ENCODE measurements around the gene DNAJC3.
"Not testable (repeated sequence)": the region's sequence is repeated elsewhere in the genome, so short reads cannot be mapped to it uniquely, and the experiment has no call there.

The DNAJC3 gene

GRCh38 chr13:95676105-95676761 is 706 bp upstream of the DNAJC3 start:
- peak; percentile 66 for DNase-seq

DNA sequence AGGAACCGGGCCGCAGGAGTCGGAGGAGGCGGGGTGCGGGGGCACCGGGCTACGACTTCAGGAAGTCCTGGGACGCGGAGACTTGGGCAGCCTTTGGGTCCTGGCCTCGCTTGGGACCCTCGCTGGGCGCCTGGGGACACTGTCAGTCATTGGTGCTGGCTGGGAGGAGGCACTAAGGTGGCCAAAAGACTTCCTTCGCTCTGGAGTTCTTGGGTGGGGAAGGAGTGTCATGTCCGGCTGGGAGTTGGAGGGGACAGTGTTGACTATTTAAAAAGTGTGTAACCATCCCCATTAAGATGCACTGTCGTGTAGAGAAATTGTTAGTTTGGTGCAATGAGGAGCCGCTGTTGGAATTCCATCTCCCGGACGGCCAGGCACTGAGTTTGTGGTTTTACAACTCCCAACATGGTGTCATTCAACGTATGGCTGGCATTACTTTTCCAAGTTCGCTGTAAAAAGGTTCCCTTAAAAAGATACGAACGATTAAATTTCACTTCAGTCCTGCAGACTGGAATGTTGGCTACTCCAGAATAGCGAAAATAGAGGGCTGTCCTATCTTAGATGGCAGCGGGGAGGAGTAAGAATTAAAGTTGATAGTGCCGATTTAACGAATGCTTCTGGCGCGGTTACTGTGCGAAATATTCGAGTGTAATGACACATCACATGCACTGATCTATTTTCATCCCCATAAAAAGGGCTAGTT is 776 bp downstream of the DNAJC3 start:
- DNase-seq = peak; percentile 59

DNA sequence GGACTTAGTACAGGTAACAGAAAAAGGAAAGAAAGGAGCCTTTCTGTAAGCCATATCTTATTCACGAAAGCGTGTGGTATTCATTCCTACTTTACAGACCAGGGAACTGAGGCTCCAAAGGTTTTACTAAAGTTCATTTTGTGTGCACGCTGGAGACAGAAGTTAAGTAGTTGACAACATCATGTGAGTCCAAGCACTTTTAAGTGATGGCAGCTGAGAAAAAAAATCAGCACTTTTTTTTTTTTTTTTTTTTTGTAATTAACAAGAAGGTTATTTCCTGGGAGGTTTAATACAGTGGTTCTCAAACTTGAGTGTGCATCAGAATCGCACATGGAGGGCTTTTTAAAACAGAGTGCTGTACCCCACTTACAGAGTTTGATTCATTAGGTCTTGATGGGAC is 2.0 kb downstream of the DNAJC3 start:
- no peak for DNase-seq

GRCh38 chr13:95679722-95680121 is 2.8 kb downstream of the DNAJC3 start:
- DNase-seq = no peak

- DNase-seq = no peak
Measured at GRCh38 chr13:95684418-95684817, 7.5 kb downstream of the DNAJC3 start.

- DNase-seq = not testable (repeated sequence)
Measured at GRCh38 chr13:95684960-95685359, 8.0 kb downstream of the DNAJC3 start.

GRCh38 chr13:95689582-95689926 is 12.6 kb downstream of the DNAJC3 start:
- no peak for DNase-seq

- not testable (repeated sequence) for DNase-seq
Measured at GRCh38 chr13:95690986-95691385, 14.0 kb downstream of the DNAJC3 start.

DNA sequence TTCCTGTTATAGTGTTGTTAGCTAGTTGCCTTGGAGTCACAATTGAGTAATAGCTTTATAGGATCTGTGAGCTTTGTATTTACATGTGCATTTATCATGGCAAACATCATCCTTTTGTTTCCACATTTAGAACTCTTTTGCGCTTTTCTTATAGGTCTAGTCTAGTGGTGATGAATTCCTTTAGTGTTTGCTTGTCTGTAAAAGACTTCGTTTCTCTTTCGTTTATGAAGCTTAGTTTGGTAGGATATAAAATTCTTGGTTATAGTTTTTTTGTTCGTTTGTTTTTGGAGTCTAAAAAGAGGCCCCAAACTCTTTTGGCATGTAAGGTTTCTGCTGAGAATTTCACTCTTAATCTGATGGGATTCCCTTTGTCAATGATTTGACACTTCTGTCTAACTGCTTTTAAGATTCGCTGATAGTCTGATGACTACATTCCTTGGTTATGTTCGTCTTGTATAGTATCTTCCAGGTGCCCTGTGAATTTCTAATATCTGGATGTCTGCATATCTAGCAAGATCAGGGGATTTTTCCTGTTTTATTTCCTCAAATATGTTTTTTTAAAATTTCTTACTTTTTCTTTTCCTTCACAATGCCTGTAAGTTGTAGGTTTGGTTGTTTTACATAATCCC is 20.2 kb downstream of the DNAJC3 start:
- no peak for DNase-seq

DNA sequence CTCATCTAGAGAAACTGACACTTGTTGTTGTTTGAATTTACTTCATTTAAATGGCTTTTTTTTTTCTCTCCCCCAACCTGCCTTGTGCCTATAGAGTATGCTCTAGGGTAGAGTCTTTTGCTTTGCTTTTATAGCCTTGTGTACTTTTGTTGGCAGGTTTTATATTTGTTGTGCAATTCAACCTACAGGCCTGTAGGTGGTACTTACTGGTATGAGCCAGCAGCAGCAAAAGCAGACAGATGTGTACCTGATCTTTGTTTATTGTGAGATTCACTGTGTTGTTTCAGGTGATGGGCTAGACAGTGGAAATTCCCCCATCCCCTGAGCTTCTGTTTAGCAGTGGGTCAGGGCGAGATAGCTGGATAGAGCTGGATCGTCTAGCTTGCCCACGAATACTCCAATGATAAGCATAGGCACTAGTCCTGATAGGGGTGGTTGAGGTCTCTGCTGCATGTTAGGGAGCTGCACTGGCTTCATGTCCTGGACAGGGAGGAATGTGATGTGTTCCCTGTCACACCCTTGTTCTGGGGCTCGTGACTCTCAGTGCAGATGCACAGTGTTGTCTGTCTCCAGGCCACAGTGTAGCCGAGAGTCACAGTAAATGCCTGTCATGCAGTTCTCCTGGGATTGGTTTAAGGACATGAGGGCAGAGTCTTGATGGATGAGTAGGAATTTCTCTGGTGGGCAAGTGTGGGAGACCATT is 21.3 kb downstream of the DNAJC3 start:
- DNase-seq = peak; percentile 52

DNA sequence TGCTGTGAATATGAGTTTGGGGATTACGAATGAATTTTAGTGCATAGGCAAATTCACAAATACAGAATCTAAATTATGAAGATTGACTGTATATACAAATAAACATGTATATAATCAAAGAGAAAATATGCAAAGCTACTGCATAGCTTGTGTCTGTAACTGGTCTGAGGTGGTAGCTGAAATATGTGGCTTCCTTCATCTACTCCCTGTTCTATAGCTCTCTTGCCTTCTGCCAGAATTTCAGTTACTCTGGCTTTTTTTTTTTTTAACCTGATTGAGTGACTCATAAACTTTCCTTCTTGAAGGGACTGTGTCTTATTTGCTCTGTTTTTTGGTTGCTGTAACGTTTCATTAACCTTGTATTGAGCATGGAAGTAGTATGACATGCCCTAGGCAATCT is 26.6 kb downstream of the DNAJC3 start:
- no peak for DNase-seq

DNA sequence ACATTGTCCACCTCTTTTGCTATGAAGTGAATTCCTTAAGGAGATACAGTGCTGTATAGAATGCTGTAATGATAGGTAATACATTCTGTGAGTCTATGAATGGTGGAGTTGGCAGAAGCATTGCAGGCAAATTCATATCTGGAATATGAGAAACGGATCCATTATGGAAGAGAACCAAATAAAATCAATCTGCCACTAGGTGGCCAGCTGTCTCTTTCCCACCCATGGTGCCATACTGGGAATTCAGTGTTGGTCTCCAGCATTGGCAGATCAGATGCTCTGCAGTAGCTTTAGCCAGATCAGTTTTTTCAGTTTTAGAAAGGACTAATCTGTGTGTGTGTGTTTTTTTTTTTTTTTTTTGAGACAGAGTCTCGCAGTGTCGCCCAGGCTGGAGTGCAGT is 27.6 kb downstream of the DNAJC3 start:
- DNase-seq = peak; percentile 40

DNA sequence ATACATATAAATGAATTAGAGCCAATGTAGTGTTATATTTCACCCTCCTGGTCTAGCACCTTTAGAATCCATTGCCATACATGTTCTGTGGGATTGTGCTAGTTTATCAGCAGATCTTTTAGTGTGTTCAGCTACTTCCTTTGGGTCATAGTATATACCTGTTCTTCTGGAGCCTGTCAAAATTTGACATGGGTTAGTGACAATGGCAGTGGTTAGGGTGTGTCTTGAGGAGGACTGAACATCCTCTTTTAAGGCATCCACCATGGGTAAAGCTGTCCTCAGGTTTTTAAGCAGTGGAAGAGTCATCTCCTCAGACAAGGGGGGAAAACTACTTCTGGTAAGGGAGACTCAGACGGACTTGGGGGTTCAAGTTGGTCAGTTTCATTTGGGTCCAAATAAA is 29.4 kb downstream of the DNAJC3 start:
- DNase-seq = no peak

DNA sequence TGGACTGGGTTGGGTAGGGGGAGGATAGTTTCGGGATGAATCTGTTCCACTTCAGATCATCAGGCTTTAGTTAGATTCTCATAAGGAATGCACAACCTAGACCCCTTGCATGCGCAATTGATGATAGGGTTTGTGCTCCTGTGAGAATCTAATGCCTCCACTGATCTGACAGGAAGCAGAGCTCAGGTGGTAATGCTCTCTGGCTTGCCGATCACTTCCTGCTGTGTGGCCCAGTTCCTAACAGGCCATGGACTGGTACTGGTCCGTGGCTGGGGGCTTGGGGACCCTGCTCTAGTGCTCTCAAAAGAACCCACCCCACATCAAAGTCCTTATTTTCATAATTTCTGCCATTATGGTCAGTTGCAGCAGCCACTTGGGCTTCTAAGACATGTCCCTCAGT is 30.1 kb downstream of the DNAJC3 start:
- no peak for DNase-seq

DNA sequence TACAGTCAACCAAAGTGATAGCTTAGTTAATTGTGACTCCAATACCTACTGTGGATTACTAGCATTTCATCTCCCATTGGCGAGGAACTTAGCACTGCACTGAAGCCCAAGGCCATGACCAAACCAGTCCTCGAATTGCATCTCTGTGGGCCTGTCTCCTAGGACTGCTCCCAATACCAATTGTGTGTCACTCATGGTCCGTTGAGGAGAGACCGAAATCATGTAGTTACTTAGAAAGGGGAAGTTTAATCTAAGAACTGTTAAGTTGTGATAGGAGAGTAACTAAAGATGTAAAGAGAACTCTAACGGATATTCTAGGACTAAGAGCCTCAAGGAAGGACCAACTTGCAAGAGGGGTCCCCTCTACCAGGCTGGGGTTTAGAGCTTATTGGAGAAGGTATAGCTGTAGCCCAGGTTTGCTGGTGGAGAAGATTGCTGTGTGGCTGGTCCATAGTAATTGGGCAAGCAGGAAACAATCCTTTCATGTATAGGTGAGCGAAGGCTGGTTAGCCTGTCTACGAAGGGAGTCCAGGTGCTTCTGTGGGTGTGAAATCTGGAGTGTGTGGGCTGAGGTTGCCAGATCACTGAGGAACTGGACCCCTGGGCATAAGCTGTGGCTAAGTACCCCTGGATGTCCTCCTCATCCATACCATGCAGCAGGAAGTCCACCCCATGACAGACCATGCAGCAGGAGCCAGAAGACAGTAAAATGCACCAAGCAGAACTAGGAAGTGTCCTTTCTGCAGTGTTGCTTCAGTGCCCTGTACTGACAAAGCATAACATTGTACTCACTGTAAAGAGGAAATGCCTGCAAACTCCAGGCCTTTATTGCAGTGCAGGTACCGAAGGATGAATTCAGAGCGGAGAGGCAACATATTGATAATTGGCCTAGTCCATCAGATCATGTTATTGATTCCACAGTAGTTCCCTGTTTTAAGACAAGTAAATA is 30.8 kb downstream of the DNAJC3 start:
- peak; percentile 68 for DNase-seq

- no peak for DNase-seq
Measured at GRCh38 chr13:95708391-95708774, 31.4 kb downstream of the DNAJC3 start.

DNA sequence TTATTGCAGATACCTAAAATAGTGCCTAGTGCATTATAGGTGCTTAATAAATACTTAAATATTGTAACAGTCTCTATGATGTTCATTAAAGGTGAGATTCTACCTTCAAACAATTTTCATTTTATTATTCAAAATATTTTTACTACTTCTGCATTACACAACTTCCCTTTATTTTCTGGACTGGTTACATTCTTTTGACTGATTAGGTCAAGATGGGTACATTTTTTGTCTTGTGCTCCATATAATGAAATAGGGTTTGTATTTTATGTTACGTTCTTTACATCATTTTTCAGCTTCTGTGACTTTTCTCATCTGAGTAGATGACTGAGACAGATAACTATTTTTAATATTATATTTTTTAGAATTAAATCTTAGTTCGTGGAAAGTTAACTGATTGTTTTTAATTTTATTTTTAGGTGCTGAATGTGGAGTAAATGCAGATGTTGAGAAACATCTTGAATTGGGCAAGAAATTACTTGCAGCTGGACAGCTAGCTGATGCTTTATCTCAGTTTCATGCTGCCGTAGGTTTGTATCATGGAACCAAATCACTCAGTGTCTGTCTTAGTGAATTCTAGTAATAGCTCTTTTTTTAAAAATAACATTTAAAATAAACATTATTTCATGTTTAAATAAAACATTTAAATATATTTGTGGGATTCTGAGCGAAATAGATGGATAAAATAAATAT is 32.0 kb downstream of the DNAJC3 start:
- peak; percentile 25 for DNase-seq

DNA sequence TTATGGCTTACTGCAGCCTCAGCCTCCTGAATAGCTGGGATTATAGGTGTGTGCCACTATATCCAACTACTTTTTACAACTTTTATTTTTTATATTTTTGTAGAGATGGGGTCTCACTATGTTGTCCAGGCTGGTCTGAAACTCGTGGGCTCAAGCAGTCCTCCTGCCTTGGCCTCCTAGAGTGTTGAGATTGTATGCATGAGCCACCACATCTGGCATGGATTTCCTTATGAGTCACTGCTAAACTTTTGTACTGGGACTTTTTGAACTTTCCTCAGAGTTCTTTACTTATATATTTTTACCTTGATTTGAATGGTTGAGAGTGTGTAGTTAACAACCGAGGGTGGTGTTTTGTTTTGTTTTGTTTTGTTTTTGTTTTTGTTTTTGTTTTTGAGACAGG is 33.4 kb downstream of the DNAJC3 start:
- DNase-seq = no peak

DNA sequence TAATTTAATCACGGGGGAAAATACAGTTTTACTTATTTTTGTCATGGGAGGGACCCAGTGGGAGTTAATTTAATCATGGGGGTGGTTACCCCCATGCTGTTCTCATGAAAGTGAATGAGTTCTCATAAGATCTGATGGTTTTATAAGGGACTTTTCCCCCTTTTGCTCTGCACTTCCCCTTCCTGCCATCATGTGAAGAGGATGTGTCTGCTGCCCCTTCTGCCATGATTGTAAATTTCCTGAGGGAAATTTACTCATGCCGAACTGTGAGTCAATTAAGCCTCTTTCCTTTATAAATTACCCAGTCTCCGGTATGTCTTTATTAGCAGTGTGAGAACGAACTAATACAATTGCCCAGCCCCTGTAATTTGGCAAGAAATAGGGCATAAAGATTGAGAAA is 35.9 kb downstream of the DNAJC3 start:
- not testable (repeated sequence) for DNase-seq

- DNase-seq = no peak
Measured at GRCh38 chr13:95713651-95714050, 36.7 kb downstream of the DNAJC3 start.

DNA sequence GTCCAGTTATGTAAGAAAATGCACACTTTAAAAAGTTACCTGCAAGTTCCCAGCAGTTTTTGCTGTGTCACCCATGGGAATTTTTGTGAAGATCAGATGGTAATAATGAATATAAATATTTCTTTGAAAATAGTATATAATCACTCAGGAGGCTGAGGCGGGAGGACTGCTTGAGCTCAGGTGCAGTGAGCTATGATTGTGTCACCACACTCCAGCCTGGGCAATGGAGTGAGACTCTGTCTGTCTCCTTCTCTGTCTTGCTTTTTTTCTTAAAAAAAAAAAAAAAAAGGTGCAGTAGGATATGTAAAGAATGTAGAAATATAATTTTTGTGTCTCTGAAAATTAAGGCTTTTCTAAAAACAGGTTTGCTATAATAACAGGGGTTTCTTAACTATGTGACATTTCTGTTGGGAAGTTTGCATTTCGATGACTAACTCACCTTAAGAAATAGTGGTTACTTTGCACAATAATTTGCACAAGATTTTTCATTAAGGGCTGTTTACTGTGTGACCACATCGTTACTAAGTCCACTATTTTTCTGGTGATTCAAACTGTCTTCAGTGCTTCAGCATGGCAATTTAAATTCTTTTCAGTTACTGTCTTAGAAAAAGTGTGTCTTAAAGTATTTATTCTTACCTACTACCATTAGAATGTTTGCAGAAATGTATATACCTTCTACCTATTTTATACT is 37.3 kb downstream of the DNAJC3 start:
- peak; percentile 36 for DNase-seq
